Heart left ventricle (tissue), 13 donors: ENCODE results near the gene NUDT3.

Source experiments
- POLR2A ChIP-seq, 2 donors: fragments of 450-650 bp; IDR thresholded peaks; one replicate each; pipeline ENCODE4 v1.6.1; 2017; ENCODE audit warnings: antibody characterized with exemption in 2 of 2, mild to moderate bottlenecking in 2 of 2, moderate library complexity in 2 of 2
- TF ChIP-seq, protein P1 (sequence below), 12 donors: fragments of 200-600 bp; sonication (generic) in 4 of 12; IDR thresholded peaks; one replicate each; pipeline versions ENCODE4 v1.5.0 to v1.8.0; 2018 to 2022; ENCODE audit warnings: antibody characterized with exemption in 12 of 12, mild to moderate bottlenecking in 5 of 12
- donor health status: ischemic (EF 13 %, LVEDD 7.1; RV severe dilation, severe dysfunction).
- donor health status: DM: no; HTN: yes; CAD: no.
- donor health status: DM: no; HTN: no; CAD: no.
- donor health status: ischemic (EF 25% LVEDD 6.9; RV normal size, moderate dysfunction).
- donor health status: ischemic (EF 25% LVEDD 5.7; RV mildly dilated, moderate dysfunction).
- donor health status: ischemic (EF 35%, LVEDD 5.7; RV mildly dilated, moderate dysfunction).
- donor health status: nonischemic (EF 11% LVEDD 7.7; RV severe dilation, severe dysfunction).
- donor health status: DM: yes; HTN: yes; CAD: no.
- donor health status: PGD.
- donor health status: ischemic (EF 29% LVEDD 5.4; RV normal size, mild dysfunction).
- donor health status: nonischemic (EF 23%, LVEDD 6.1; RV moderate dilation, normal function).

DNA sequence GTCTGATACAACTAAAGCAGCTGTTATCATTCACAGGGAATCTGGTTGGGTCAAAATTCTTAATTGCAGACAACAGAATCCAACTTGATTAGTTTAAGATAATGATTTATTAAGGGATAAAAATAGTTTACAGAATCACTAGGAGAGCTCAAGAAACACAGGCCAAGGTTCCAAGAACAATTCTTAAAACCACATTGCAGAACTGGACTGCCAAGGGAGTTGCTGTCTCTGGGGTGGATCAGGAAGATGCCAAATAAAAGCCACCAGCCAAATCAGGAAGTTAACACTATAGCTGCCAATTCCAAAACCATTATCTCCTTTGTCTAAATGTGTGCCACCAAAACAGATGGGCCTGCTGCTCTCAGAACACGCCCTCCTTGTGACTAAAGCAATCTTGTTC, 53.7 kb downstream of the NUDT3 start:
- TF ChIP-seq, protein P1, sequence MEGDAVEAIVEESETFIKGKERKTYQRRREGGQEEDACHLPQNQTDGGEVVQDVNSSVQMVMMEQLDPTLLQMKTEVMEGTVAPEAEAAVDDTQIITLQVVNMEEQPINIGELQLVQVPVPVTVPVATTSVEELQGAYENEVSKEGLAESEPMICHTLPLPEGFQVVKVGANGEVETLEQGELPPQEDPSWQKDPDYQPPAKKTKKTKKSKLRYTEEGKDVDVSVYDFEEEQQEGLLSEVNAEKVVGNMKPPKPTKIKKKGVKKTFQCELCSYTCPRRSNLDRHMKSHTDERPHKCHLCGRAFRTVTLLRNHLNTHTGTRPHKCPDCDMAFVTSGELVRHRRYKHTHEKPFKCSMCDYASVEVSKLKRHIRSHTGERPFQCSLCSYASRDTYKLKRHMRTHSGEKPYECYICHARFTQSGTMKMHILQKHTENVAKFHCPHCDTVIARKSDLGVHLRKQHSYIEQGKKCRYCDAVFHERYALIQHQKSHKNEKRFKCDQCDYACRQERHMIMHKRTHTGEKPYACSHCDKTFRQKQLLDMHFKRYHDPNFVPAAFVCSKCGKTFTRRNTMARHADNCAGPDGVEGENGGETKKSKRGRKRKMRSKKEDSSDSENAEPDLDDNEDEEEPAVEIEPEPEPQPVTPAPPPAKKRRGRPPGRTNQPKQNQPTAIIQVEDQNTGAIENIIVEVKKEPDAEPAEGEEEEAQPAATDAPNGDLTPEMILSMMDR (IDR thresholded peaks at IDR 0.05): no peak
- no peak for TF ChIP-seq POLR2A (IDR thresholded peaks at IDR 0.05)
